Brain microvascular endothelial cell (primary cell): ENCODE data around the gene PNPLA3.
A peak's percentile ranks its signal among the peaks of the same experiment; 100 is the strongest.

Experiments used
- DNase-seq: peaks from one replicate; pipeline ENCODE4 v3.0.0-alpha.2; 2020
- H3K27ac ChIP-seq: fragments of 250-450 bp; sonication (Bioruptor Pico); 2 replicates; pipeline ENCODE4 v1.5.1; 2020; ENCODE audit warnings: mild to moderate bottlenecking, moderate library complexity
- H3K27me3 ChIP-seq: fragments of 250-450 bp; sonication (Bioruptor Pico); replicated peaks from 2 replicates; pipeline ENCODE4 v1.5.1; 2020; ENCODE audit warnings: mild to moderate bottlenecking
- H3K36me3 ChIP-seq: fragments of 250-450 bp; sonication (Bioruptor Pico); replicated peaks from 2 replicates; pipeline ENCODE4 v1.5.1; 2020; ENCODE audit warnings: mild to moderate bottlenecking
- H3K4me3 ChIP-seq: 2 replicates; pipeline ENCODE4 v1.5.1; 2011; ENCODE audit warnings: low read depth, mild to moderate bottlenecking, control low read depth, low read length, moderate library complexity
- in situ Hi-C: cut with HindIII; loops from 2 replicates; pipeline ENCODE4 v1.10.0; 2017; ENCODE audit warnings: low sequenced_read_pairs, low pct_ligation_motif_present
- TF ChIP-seq, protein P1 (sequence below): IDR thresholded peaks from 2 replicates; pipeline ENCODE4 v1.5.1; 2011; ENCODE audit warnings: low read depth, mild to moderate bottlenecking, moderate library complexity, low read length, control low read depth, inconsistent platforms; ENCODE audit errors: missing control alignments

Gene PNPLA3

DNA sequence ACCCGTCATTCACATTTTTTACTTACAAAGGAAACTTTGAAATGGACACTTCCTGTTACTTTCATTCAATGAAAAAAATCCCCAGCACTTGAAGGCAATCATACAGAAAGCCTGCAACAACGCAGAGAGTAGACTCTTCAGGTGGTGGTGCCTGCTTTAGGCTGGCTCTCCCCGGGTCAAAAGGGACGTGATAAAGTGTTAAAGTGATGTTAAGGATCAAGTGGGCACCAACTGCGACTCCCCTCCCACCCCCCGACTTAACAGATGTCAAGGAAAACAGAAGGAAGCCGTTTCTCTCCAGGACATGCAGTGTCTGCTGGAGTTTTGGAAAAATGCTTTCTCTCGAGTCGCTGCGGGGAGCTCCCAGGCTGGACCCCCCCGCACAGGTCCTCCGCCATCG lies 414 bp upstream of the PNPLA3 start:
- no peak for DNase-seq
- H3K27me3 ChIP-seq, result no peaks in the 10 kb centered on the region
- H3K36me3 ChIP-seq, result no peaks in the 10 kb centered on the region
- H3K4me3 ChIP-seq, result peak overlapping the region; percentile 48
- TF ChIP-seq, protein P1, sequence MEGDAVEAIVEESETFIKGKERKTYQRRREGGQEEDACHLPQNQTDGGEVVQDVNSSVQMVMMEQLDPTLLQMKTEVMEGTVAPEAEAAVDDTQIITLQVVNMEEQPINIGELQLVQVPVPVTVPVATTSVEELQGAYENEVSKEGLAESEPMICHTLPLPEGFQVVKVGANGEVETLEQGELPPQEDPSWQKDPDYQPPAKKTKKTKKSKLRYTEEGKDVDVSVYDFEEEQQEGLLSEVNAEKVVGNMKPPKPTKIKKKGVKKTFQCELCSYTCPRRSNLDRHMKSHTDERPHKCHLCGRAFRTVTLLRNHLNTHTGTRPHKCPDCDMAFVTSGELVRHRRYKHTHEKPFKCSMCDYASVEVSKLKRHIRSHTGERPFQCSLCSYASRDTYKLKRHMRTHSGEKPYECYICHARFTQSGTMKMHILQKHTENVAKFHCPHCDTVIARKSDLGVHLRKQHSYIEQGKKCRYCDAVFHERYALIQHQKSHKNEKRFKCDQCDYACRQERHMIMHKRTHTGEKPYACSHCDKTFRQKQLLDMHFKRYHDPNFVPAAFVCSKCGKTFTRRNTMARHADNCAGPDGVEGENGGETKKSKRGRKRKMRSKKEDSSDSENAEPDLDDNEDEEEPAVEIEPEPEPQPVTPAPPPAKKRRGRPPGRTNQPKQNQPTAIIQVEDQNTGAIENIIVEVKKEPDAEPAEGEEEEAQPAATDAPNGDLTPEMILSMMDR, result no peak
- H3K27ac ChIP-seq, result no peak overlapping the region
- in situ Hi-C loops, result no loop called here

DNA sequence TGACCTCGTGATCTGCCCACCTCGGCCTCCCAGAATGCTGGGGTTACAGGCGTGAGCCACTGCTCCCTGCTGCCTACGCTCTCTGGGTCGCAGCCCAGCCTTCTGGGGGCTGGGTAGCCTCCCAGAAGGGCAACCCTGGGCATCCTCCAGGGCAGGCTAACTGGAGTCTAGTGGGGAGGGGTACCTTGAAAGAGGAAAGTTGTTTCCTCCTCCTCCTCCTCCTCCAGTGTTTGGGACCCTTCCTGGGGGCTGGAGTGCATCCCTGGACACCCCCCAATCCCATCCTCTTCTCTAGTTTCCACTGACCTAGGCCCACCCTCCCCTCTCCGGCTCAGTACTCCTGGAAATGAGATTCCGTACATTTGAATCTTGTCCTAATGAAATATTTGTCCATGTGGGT lies 1.3 kb downstream of the PNPLA3 start:
- TF ChIP-seq, protein P1, result no peak
- in situ Hi-C loops, result no loop called here
- no peak for DNase-seq
- Histone ChIP-seq H3K4me3 (peak overlapping the region; percentile 84), H3K36me3 (peaks cover 7% of the 10 kb centered on the region), H3K27ac (no peak overlapping the region), H3K27me3 (no peaks in the 10 kb centered on the region)

DNA sequence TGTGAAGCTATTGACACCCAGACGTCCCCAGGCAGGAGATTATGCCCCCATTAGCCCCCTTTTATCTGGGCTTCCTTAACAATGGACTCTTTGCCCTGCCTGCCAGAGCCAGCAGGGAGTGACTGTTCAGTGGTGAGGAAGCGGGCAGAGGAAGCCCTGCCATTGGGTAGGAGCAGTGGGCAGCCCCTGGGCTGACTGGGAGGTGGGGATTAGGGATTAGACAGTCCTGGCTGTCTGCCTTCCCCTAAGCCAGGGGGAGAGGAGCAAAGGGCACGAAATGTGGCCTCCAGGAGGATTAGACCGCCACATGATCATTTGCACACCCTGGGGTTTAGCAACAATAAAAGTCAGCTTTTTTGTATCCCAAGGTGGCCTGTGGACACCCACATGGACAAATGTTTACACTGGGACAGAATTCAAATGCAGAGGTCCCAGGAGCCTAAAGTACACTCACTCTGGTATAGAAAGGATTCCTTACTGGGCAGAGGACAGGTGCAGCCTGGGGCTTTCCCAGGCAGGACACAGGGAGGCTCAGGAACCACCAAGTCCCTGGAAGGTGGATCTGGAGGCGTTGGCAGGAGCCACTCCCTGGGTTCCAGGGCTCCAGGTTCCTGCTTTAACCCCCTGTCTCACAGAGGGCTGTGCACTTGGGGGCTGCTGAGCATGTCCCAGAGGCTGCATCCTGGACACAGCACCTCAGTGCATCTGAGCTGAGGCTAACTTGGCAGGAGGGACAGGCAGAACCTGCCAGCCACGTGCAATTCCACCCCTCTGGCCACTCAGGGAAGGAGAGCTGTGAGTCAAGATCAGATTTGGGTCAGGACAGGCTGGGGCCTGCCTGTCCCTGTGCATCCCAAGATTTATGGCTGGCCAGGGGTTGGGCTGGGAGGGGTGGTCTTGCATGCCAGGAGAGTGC lies 2.1 kb downstream of the PNPLA3 start:
- Histone ChIP-seq H3K27ac (no peak overlapping the region), H3K36me3 (peaks cover 16% of the 10 kb centered on the region), H3K4me3 (peak overlapping the region; percentile 84), H3K27me3 (no peaks in the 10 kb centered on the region)
- no peak for DNase-seq
- TF ChIP-seq, protein P1, result no peak
- in situ Hi-C loops, result no loop called here

DNA sequence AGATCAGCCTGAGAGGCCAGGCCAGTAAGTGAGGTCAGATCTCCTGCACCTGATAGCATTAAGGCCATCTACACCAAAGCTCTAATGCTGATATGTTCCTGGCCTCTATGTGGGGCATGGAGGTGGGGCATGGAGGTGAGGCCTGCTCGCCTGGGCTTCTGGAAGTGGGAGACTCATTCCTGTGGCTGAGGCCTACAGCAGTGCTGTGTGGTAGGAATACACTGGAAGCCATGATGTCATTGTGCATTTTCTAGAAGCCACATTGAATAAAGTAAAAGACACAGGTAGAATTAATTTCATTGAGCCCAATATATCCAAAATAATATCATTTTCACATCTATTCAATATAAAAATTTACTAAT lies 2.7 kb downstream of the PNPLA3 start:
- Histone ChIP-seq H3K27ac (no peak overlapping the region), H3K27me3 (no peaks in the 10 kb centered on the region), H3K36me3 (peaks cover 18% of the 10 kb centered on the region), H3K4me3 (no peak overlapping the region)
- in situ Hi-C loops, result no loop called here
- DNase-seq, result no peak
- TF ChIP-seq, protein P1, result no peak

DNA sequence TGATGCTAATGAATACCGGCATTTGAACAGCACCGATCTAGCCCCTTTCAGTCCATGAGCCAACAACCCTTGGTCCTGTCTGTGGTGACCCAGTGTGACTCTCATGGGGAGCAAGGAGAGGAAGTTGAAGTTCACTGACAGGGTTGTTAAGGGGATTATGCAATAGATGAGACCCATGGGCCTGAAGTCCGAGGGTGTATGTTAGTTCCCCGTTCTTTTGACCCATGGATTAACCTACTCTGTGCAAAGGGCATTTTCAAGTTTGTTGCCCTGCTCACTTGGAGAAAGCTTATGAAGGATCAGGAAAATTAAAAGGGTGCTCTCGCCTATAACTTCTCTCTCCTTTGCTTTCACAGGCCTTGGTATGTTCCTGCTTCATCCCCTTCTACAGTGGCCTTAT lies 4.9 kb downstream of the PNPLA3 start:
- no peak overlapping the region for H3K27ac ChIP-seq
- peaks cover 31% of the 10 kb centered on the region for H3K36me3 ChIP-seq
- H3K4me3 ChIP-seq, result no peak overlapping the region
- DNase-seq, result no peak
- in situ Hi-C loops, result no loop called here
- no peaks in the 10 kb centered on the region for H3K27me3 ChIP-seq
- TF ChIP-seq, protein P1, result no peak
